ENCODE data around the gene PARN. TPM values are rescaled to one million over a fixed set of nuclear protein-coding genes. Genes with fewer than 3 reads are reported as not detected.
"Not testable (repeated sequence)": the region's sequence is repeated elsewhere in the genome, so short reads cannot be mapped to it uniquely, and the experiment has no call there.

Gene PARN
- polyA plus RNA-seq, 3 donors from 2014 or later: 36.3 to 60.4 (median 52.9) TPM

- H3K27me3 Mint-ChIP-seq (ENCODE audit: low read depth in 3 of 3): peaks cover 0 to 1% (median 0%) of the 10 kb centered on the region in 3 donors
- peak overlapping the region in 1 of 5 donors; percentile 32 for H3K4me3 Mint-ChIP-seq
- peaks cover 7 to 8% of the 10 kb centered on the region in 2 donors for H3K4me1 Mint-ChIP-seq
- no peaks in the 10 kb centered on the region for H3K9me3 Mint-ChIP-seq
- DNase-seq: peak; percentile 24 to 29 (median 27)
- H3K27ac Mint-ChIP-seq: peak overlapping the region in 4 of 6 donors; percentile 3 to 77 (median 36)
- no peaks in the 10 kb centered on the region for H3K36me3 Mint-ChIP-seq
Measured at GRCh38 chr16:14405611-14406537, 224.2 kb downstream of the PARN start.

- H3K9me3 Mint-ChIP-seq; H3K4me1 Mint-ChIP-seq; H3K27ac Mint-ChIP-seq; H3K4me3 Mint-ChIP-seq; DNase-seq; H3K27me3 Mint-ChIP-seq (ENCODE audit: low read depth in 3 of 3); H3K36me3 Mint-ChIP-seq: not testable (repeated sequence)
Measured at GRCh38 chr16:14403001-14403389, 227.1 kb downstream of the PARN start.

GRCh38 chr16:14402114-14403000 is 227.7 kb downstream of the PARN start:
- not testable (repeated sequence) for H3K27me3 Mint-ChIP-seq (ENCODE audit: low read depth in 3 of 3); H3K9me3 Mint-ChIP-seq; H3K4me3 Mint-ChIP-seq; H3K4me1 Mint-ChIP-seq; DNase-seq; H3K27ac Mint-ChIP-seq; H3K36me3 Mint-ChIP-seq

- not testable (repeated sequence) for H3K27ac Mint-ChIP-seq; DNase-seq; H3K27me3 Mint-ChIP-seq (ENCODE audit: low read depth in 3 of 3); H3K9me3 Mint-ChIP-seq; H3K4me3 Mint-ChIP-seq; H3K36me3 Mint-ChIP-seq; H3K4me1 Mint-ChIP-seq
Measured at GRCh38 chr16:14401711-14402061, 228.4 kb downstream of the PARN start.

- H3K4me1 Mint-ChIP-seq; H3K36me3 Mint-ChIP-seq; H3K27ac Mint-ChIP-seq; H3K4me3 Mint-ChIP-seq; H3K27me3 Mint-ChIP-seq (ENCODE audit: low read depth in 3 of 3); DNase-seq; H3K9me3 Mint-ChIP-seq: not testable (repeated sequence)
Measured at GRCh38 chr16:14400978-14401710, 228.9 kb downstream of the PARN start.

GRCh38 chr16:14400285-14400977 is 229.6 kb downstream of the PARN start:
- DNase-seq: no peak
- no peak overlapping the region for H3K27ac Mint-ChIP-seq
- no peak overlapping the region for H3K4me3 Mint-ChIP-seq
- peaks cover 4 to 5% of the 10 kb centered on the region in 2 donors for H3K4me1 Mint-ChIP-seq
- H3K9me3 Mint-ChIP-seq: no peaks in the 10 kb centered on the region
- H3K27me3 Mint-ChIP-seq (ENCODE audit: low read depth in 3 of 3): peaks cover 0 to 5% (median 0%) of the 10 kb centered on the region in 3 donors
- H3K36me3 Mint-ChIP-seq: no peaks in the 10 kb centered on the region

GRCh38 chr16:14399378-14400284 is 230.4 kb downstream of the PARN start:
- H3K9me3 Mint-ChIP-seq: no peaks in the 10 kb centered on the region
- DNase-seq: no peak
- no peak overlapping the region for H3K4me3 Mint-ChIP-seq
- H3K27ac Mint-ChIP-seq: no peak overlapping the region
- H3K4me1 Mint-ChIP-seq: no peaks in the 10 kb centered on the region
- H3K27me3 Mint-ChIP-seq (ENCODE audit: low read depth in 3 of 3): peaks cover 0 to 5% (median 0%) of the 10 kb centered on the region in 3 donors
- no peaks in the 10 kb centered on the region for H3K36me3 Mint-ChIP-seq

- Mint-ChIP-seq H3K27ac (no peak overlapping the region), H3K36me3 (no peaks in the 10 kb centered on the region), H3K4me3 (no peak overlapping the region), H3K9me3 (no peaks in the 10 kb centered on the region), H3K27me3 (ENCODE audit: low read depth in 3 of 3) (peaks cover 0 to 5% (median 1%) of the 10 kb centered on the region in 3 donors), H3K4me1 (no peaks in the 10 kb centered on the region)
- DNase-seq: no peak
Measured at GRCh38 chr16:14398014-14398717, 231.9 kb downstream of the PARN start.

- not testable (repeated sequence) for H3K9me3 Mint-ChIP-seq; H3K36me3 Mint-ChIP-seq; H3K4me3 Mint-ChIP-seq; H3K27me3 Mint-ChIP-seq (ENCODE audit: low read depth in 3 of 3); H3K27ac Mint-ChIP-seq; DNase-seq; H3K4me1 Mint-ChIP-seq
Measured at GRCh38 chr16:14395710-14396304, 234.3 kb downstream of the PARN start.

- Mint-ChIP-seq H3K36me3 (no peaks in the 10 kb centered on the region), H3K27ac (no peak overlapping the region), H3K27me3 (ENCODE audit: low read depth in 3 of 3) (peaks cover 0 to 3% (median 1%) of the 10 kb centered on the region in 3 donors), H3K4me1 (no peaks in the 10 kb centered on the region), H3K9me3 (no peaks in the 10 kb centered on the region), H3K4me3 (no peak overlapping the region)
- no peak for DNase-seq
Measured at GRCh38 chr16:14394834-14395233, 235.2 kb downstream of the PARN start.

- no peak for DNase-seq
- no peak overlapping the region for H3K27ac Mint-ChIP-seq
- H3K4me1 Mint-ChIP-seq: no peaks in the 10 kb centered on the region
- H3K27me3 Mint-ChIP-seq (ENCODE audit: low read depth in 3 of 3): peaks cover 0 to 3% (median 1%) of the 10 kb centered on the region in 3 donors
- H3K36me3 Mint-ChIP-seq: no peaks in the 10 kb centered on the region
- H3K4me3 Mint-ChIP-seq: no peak overlapping the region
- no peaks in the 10 kb centered on the region for H3K9me3 Mint-ChIP-seq
Measured at GRCh38 chr16:14392960-14393359, 237.1 kb downstream of the PARN start.

GRCh38 chr16:14389359-14389758 is 240.7 kb downstream of the PARN start:
- Mint-ChIP-seq H3K27me3 (ENCODE audit: low read depth in 3 of 3) (peaks cover 0 to 3% (median 1%) of the 10 kb centered on the region in 3 donors), H3K9me3 (no peaks in the 10 kb centered on the region), H3K4me3 (no peak overlapping the region), H3K36me3 (no peaks in the 10 kb centered on the region), H3K4me1 (no peaks in the 10 kb centered on the region), H3K27ac (no peak overlapping the region)
- DNase-seq: no peak

Data from immature natural killer cell (primary cell).